HG02943 (cell line): ENCODE results near the gene UBE2E1.
A peak's percentile ranks its signal among the peaks of the same experiment; 100 is the strongest.
"Not testable (repeated sequence)": the region's sequence is repeated elsewhere in the genome, so short reads cannot be mapped to it uniquely, and the experiment has no call there.

ENCODE experiments used
- ATAC-seq: cut with Tn5 transposase; IDR thresholded peaks from one replicate; pipeline ENCODE4 v1.9.1; 2021; ENCODE audit warnings: mild to moderate bottlenecking, low read depth, moderate library complexity; ENCODE audit not compliant: unreplicated experiment

Gene UBE2E1

GRCh38 chr3:23912335-23912734 lies 106.6 kb downstream of the UBE2E1 start:
- not testable (repeated sequence) for ATAC-seq

GRCh38 chr3:23913182-23913581 lies 107.4 kb downstream of the UBE2E1 start:
- no peak for ATAC-seq

- ATAC-seq = no peak
Measured at GRCh38 chr3:23913873-23914743, 108.4 kb downstream of the UBE2E1 start.

- ATAC-seq = no peak
Measured at GRCh38 chr3:23915537-23916108, 109.9 kb downstream of the UBE2E1 start.

- peak; percentile 43 for ATAC-seq
Measured at GRCh38 chr3:23916152-23916885, 110.6 kb downstream of the UBE2E1 start.

GRCh38 chr3:23916886-23917678 lies 111.3 kb downstream of the UBE2E1 start, which contains the start of the genes NKIRAS1 and RPL15:
TSS of gene NKIRAS1 (minus strand) at chr3:23916990. CDS start at chr3:23910904, 6,086 bp downstream.
TSS of gene RPL15 (plus strand) at chr3:23917132. CDS start at chr3:23917860, 728 bp downstream.
- peak; percentile 94 for ATAC-seq

- ATAC-seq = not testable (repeated sequence)
Measured at GRCh38 chr3:23917679-23918303, 112.0 kb downstream of the UBE2E1 start.

- ATAC-seq = not testable (repeated sequence)
Measured at GRCh38 chr3:23918331-23918730, 112.6 kb downstream of the UBE2E1 start.

- no peak for ATAC-seq
Measured at GRCh38 chr3:23919628-23920027, 113.9 kb downstream of the UBE2E1 start.

- ATAC-seq = no peak
Measured at GRCh38 chr3:23920151-23920655, 114.4 kb downstream of the UBE2E1 start.

GRCh38 chr3:23921052-23921511 lies 115.3 kb downstream of the UBE2E1 start:
- no peak for ATAC-seq

GRCh38 chr3:23923786-23924185 lies 118.0 kb downstream of the UBE2E1 start:
- no peak for ATAC-seq

GRCh38 chr3:23926246-23926645 lies 120.5 kb downstream of the UBE2E1 start:
- no peak for ATAC-seq

GRCh38 chr3:23926736-23927135 lies 121.0 kb downstream of the UBE2E1 start:
- ATAC-seq = no peak

- no peak for ATAC-seq
Measured at GRCh38 chr3:23928524-23928923, 122.8 kb downstream of the UBE2E1 start.

- ATAC-seq = no peak
Measured at GRCh38 chr3:23931597-23931996, 125.8 kb downstream of the UBE2E1 start.

- no peak for ATAC-seq
Measured at GRCh38 chr3:23932571-23932970, 126.8 kb downstream of the UBE2E1 start.

- no peak for ATAC-seq
Measured at GRCh38 chr3:23934253-23934652, 128.5 kb downstream of the UBE2E1 start.

GRCh38 chr3:23937296-23937695 lies 131.5 kb downstream of the UBE2E1 start:
- no peak for ATAC-seq
